H9 (cell line): Measurements from ENCODE around the gene ICE2. TPM values are rescaled to one million over a fixed set of nuclear protein-coding genes. Genes with fewer than 3 reads are reported as not detected.

Source experiments
- DNase-seq: peaks from one replicate; pipeline ENCODE4 v3.0.0-alpha.2; 2017
- H2AFZ ChIP-seq: one replicate; pipeline ENCODE4 v1.6.1; 2013; ENCODE audit warnings: mild to moderate bottlenecking, low read length, control low read depth, moderate library complexity
- H2AK5ac ChIP-seq: 2 replicates; pipeline ENCODE4 v1.6.1; 2013; ENCODE audit warnings: low read length, control low read depth, mixed read lengths; ENCODE audit not compliant: insufficient read length
- H2BK120ac ChIP-seq: one replicate; pipeline ENCODE4 v1.6.1; 2013; ENCODE audit warnings: low read depth, mild to moderate bottlenecking, low read length, control low read depth, inconsistent platforms; ENCODE audit not compliant: poor library complexity, severe bottlenecking
- H2BK12ac ChIP-seq: 2 replicates; pipeline ENCODE4 v1.6.1; 2013; ENCODE audit warnings: low read length, control low read depth, mixed read lengths, low read depth; ENCODE audit not compliant: insufficient read length
- H2BK15ac ChIP-seq: 2 replicates; pipeline ENCODE4 v1.6.1; 2013; ENCODE audit warnings: low read depth, low read length, control low read depth
- H2BK20ac ChIP-seq: one replicate; pipeline ENCODE4 v1.6.1; 2013; ENCODE audit warnings: low read depth, mild to moderate bottlenecking, low read length, control low read depth, inconsistent platforms; ENCODE audit not compliant: poor library complexity, severe bottlenecking
- H2BK5ac ChIP-seq: 2 replicates; pipeline ENCODE4 v1.6.1; 2013; ENCODE audit warnings: low read length, control low read depth, mixed read lengths; ENCODE audit not compliant: insufficient read length
- H3K14ac ChIP-seq: 2 replicates; pipeline ENCODE4 v1.6.1; 2013; ENCODE audit warnings: low read length, control low read depth; ENCODE audit not compliant: insufficient read depth
- H3K18ac ChIP-seq: 2 replicates; pipeline ENCODE4 v1.6.1; 2013; ENCODE audit warnings: low read depth, mild to moderate bottlenecking, mixed read lengths, low read length, control low read depth; ENCODE audit not compliant: insufficient read length
- H3K23ac ChIP-seq: 2 replicates; pipeline ENCODE4 v1.6.1; 2013; ENCODE audit warnings: low read length, control low read depth, mixed read lengths, low read depth; ENCODE audit not compliant: insufficient read length
- H3K23me2 ChIP-seq: 2 replicates; pipeline ENCODE4 v1.6.1; 2013; ENCODE audit warnings: low read depth, mild to moderate bottlenecking, mixed read lengths, low read length, control low read depth; ENCODE audit not compliant: insufficient read length, poor library complexity, severe bottlenecking
- H3K27ac ChIP-seq: 2 replicates; pipeline ENCODE4 v1.5.1; 2013; ENCODE audit warnings: low read length, control low read depth, mixed read lengths, low read depth; ENCODE audit not compliant: insufficient read length
- H3K27me3 ChIP-seq: 2 replicates; pipeline ENCODE4 v1.6.1; 2013; ENCODE audit warnings: low read length, control low read depth, inconsistent platforms; ENCODE audit not compliant: insufficient read depth
- H3K4ac ChIP-seq: 2 replicates; pipeline ENCODE4 v1.6.1; 2013; ENCODE audit warnings: low read depth, mild to moderate bottlenecking, control low read depth, inconsistent platforms, low read length, moderate library complexity
- H3K4me1 ChIP-seq: 2 replicates; pipeline ENCODE4 v1.6.1; 2013; ENCODE audit warnings: low read length, control low read depth, inconsistent platforms; ENCODE audit not compliant: insufficient read depth
- H3K4me2 ChIP-seq: 2 replicates; pipeline ENCODE4 v1.6.1; 2013; ENCODE audit warnings: low read length, control low read depth, mixed read lengths; ENCODE audit not compliant: insufficient read length, insufficient read depth
- H3K56ac ChIP-seq: 2 replicates; pipeline ENCODE4 v1.6.1; 2013; ENCODE audit warnings: low read depth, mild to moderate bottlenecking, mixed read lengths, low read length, control low read depth; ENCODE audit not compliant: insufficient read length
- H3K79me1 ChIP-seq: 2 replicates; pipeline ENCODE4 v1.6.1; 2013; ENCODE audit warnings: low read depth, mild to moderate bottlenecking, moderate library complexity, low read length, control low read depth, inconsistent platforms; ENCODE audit not compliant: insufficient read depth, poor library complexity, severe bottlenecking
- H3K79me2 ChIP-seq: 2 replicates; pipeline ENCODE4 v1.6.1; 2013; ENCODE audit warnings: low read length, control low read depth, inconsistent platforms; ENCODE audit not compliant: insufficient read depth
- H3K9ac ChIP-seq: 2 replicates; pipeline ENCODE4 v1.6.1; 2013; ENCODE audit warnings: low read length, control low read depth, mixed read lengths; ENCODE audit not compliant: insufficient read length; ENCODE audit errors: extremely low read depth
- H3K9me3 ChIP-seq: one replicate; pipeline ENCODE4 v1.6.1; 2013; ENCODE audit warnings: low read depth, low read length, inconsistent platforms; ENCODE audit not compliant: control insufficient read depth
- H3T11ph ChIP-seq: one replicate; pipeline ENCODE4 v1.6.1; 2013; ENCODE audit warnings: mild to moderate bottlenecking, low read length, control low read depth, inconsistent platforms
- H4K20me1 ChIP-seq: one replicate; pipeline ENCODE4 v1.6.1; 2013; ENCODE audit not compliant: control insufficient read depth, insufficient read length, insufficient read depth
- H4K5ac ChIP-seq: 2 replicates; pipeline ENCODE4 v1.6.1; 2013; ENCODE audit warnings: low read depth, mild to moderate bottlenecking, mixed read lengths, low read length, control low read depth; ENCODE audit not compliant: insufficient read length
- H4K8ac ChIP-seq: replicated peaks from 2 replicates; pipeline ENCODE4 v1.6.1; 2013; ENCODE audit warnings: low read length, control low read depth, mixed read lengths, low read depth; ENCODE audit not compliant: insufficient read length
- H4K91ac ChIP-seq: 2 replicates; pipeline ENCODE4 v1.6.1; 2013; ENCODE audit warnings: low read depth, mild to moderate bottlenecking, moderate library complexity, mixed read lengths, low read length, control low read depth; ENCODE audit not compliant: insufficient read length
- H3K27ac Mint-ChIP-seq, 3 experiments: 2 replicates in 2 of 3; 3 replicates in 1 of 3; pipeline ENCODE4 v1.8.0; 2020 to 2021; ENCODE audit warnings: mixed read lengths in 3 of 3, mild to moderate bottlenecking in 1 of 3, moderate library complexity in 1 of 3
- H3K27me3 Mint-ChIP-seq: 2 replicates; pipeline ENCODE4 v1.8.0; 2021; ENCODE audit warnings: low read depth, mild to moderate bottlenecking, moderate library complexity, mixed read lengths
- H3K36me3 Mint-ChIP-seq, 3 experiments: 2 replicates in 2 of 3; 3 replicates in 1 of 3; pipeline ENCODE4 v1.8.0; 2020 to 2021; ENCODE audit warnings: low read depth in 3 of 3, mixed read lengths in 3 of 3; ENCODE audit not compliant: insufficient read depth in 1 of 3
- H3K4me1 Mint-ChIP-seq, 2 experiments: 2 replicates each; pipeline ENCODE4 v1.8.0; 2020; ENCODE audit warnings: mixed read lengths in 2 of 2
- H3K4me3 Mint-ChIP-seq, 2 experiments: 2 replicates in 1 of 2; 3 replicates in 1 of 2; pipeline ENCODE4 v1.8.0; 2020 to 2021; ENCODE audit warnings: mild to moderate bottlenecking in 2 of 2, mixed read lengths in 2 of 2, moderate library complexity in 1 of 2
- H3K9me3 Mint-ChIP-seq, 2 experiments: 2 replicates in 1 of 2; 3 replicates in 1 of 2; pipeline ENCODE4 v1.8.0; 2020; ENCODE audit warnings: mild to moderate bottlenecking in 2 of 2, mixed read lengths in 2 of 2, moderate library complexity in 1 of 2
- CTCF ChIP-seq: fragments of 200-600 bp; sonication (generic); conservative IDR thresholded peaks from 3 replicates; pipeline ENCODE4 v1.8.0; 2021; ENCODE audit warnings: antibody characterized with exemption, mild to moderate bottlenecking
- WGBS: extraction: QIAGEN DNeasy Blood & Tissue Kit; methylation state at CpG from one replicate; pipeline ENCODE4 v1.1.7; 2013; ENCODE audit warnings: missing lambda C conversion rate, low lambda C conversion rate, mixed read lengths; ENCODE audit not compliant: insufficient read length; ENCODE audit errors: extremely low coverage; 5-methylcytosine and 5-hydroxymethylcytosine counted together
- total RNA-seq: library from RNA; stranded (reverse); gene quantifications from 2 replicates; pipeline ENCODE4 v1.2.1, GENCODE V29; 2021

The ICE2 gene
- total RNA-seq, 1 experiment from 2014 or later, result 76.3 TPM

- H3K4me3 Mint-ChIP-seq, result peak overlapping the region in 1 of 2 experiments; percentile 7; a peak in 1 of 5 replicates
- H3K27ac ChIP-seq, result no peak overlapping the region
- H4K20me1 ChIP-seq, result no peaks in the 10 kb centered on the region
Measured at GRCh38 chr15:60391722-60392315, 87.1 kb downstream of the ICE2 start.

More at GRCh38 chr15:60391722-60392315, 87.1 kb downstream of the ICE2 start:
- peaks cover 12% of the 10 kb centered on the region; the same call in 1 of the 2 replicates for H3K79me2 ChIP-seq
- no peak overlapping the region for H2BK15ac ChIP-seq
- H3K4me2 ChIP-seq, result no peak overlapping the region
- H3K4me1 ChIP-seq, result peaks cover 21% of the 10 kb centered on the region; the same call in 1 of the 2 replicates
- H2AK5ac ChIP-seq, result no peak overlapping the region
- no peak overlapping the region for H2AFZ ChIP-seq
- H4K91ac ChIP-seq, result no peak overlapping the region
- H3K56ac ChIP-seq, result no peak overlapping the region
- H4K8ac ChIP-seq, result no peak overlapping the region
- Mint-ChIP-seq H3K36me3 (peaks cover 0 to 6% (median 3%) of the 10 kb centered on the region in 3 experiments; a peak in 2 of 7 replicates), H3K27ac (peak overlapping the region in 2 of 3 experiments; percentile 10 to 36; a peak in 3 of 7 replicates), H3K27me3 (peaks cover 18% of the 10 kb centered on the region), H3K4me1 (peaks cover 51 to 55% of the 10 kb centered on the region in 2 experiments), H3K9me3 (no peaks in the 10 kb centered on the region; a peak in 1 of 5 replicates)
- no peak overlapping the region for H3K4ac ChIP-seq
- H3K18ac ChIP-seq, result no peak overlapping the region
- no peaks in the 10 kb centered on the region for H3K9me3 ChIP-seq
- TF ChIP-seq CTCF, result no peak
- no peak for DNase-seq
- H3K79me1 ChIP-seq, result no peaks in the 10 kb centered on the region
- H3K9ac ChIP-seq, result no peak overlapping the region
- H2BK5ac ChIP-seq, result no peak overlapping the region
- no CpG with 5 or more reads among the region's 4 CpGs for WGBS
- H4K5ac ChIP-seq, result no peak overlapping the region
- H2BK12ac ChIP-seq, result no peak overlapping the region
- H3K23ac ChIP-seq, result no peak overlapping the region
- no peak overlapping the region for H3K14ac ChIP-seq
- H3K27me3 ChIP-seq, result peaks cover 1% of the 10 kb centered on the region; the same call in 1 of the 2 replicates
- no peaks in the 10 kb centered on the region for H3K23me2 ChIP-seq
- no peak overlapping the region for H2BK120ac ChIP-seq
- H2BK20ac ChIP-seq, result no peak overlapping the region
- no peak overlapping the region for H3T11ph ChIP-seq
